HUDEP-2 (cell line): ENCODE measurements around the gene NEURL1.

Experiments
- DNase-seq, 76 experiments: peaks; one replicate each; lab custom pipeline; 2025; ENCODE audit not compliant: unreplicated experiment in 76 of 76; lab: John Stamatoyannopoulos, UW

NEURL1 gene

GRCh38 chr10:103640436-103641181 is 147.1 kb downstream of the NEURL1 start:
- DNase-seq: no peak

- DNase-seq: no peak
These were observed 147.8 kb downstream of the NEURL1 start for GRCh38 chr10:103641326-103641725.
